GM19240 (cell line): Measurements from ENCODE around the gene MYO10.

Experiments
- DNase-seq: peaks from one replicate; pipeline ENCODE4 v3.0.0; 2011; ENCODE audit warnings: low spot score; ENCODE audit not compliant: insufficient read length

The MYO10 gene

GRCh38 chr5:16639206-16639605 lies 296.9 kb downstream of the MYO10 start:
- DNase-seq, result no peak

- DNase-seq, result no peak
These were observed 307.7 kb downstream of the MYO10 start for GRCh38 chr5:16628376-16628775.

- DNase-seq, result no peak
These were observed 309.3 kb downstream of the MYO10 start for GRCh38 chr5:16626696-16627264.

- no peak for DNase-seq
These were observed 311.0 kb downstream of the MYO10 start for GRCh38 chr5:16625096-16625495.

GRCh38 chr5:16619136-16619535 lies 317.0 kb downstream of the MYO10 start:
- DNase-seq, result no peak

- DNase-seq, result no peak
These were observed 317.8 kb downstream of the MYO10 start for GRCh38 chr5:16618138-16618897.

- DNase-seq, result no peak
These were observed 318.7 kb downstream of the MYO10 start for GRCh38 chr5:16617274-16617968.

- DNase-seq, result peak; percentile 21
These were observed 319.4 kb downstream of the MYO10 start, which contains the start of gene RETREG1 for GRCh38 chr5:16616536-16617273. TSS of gene RETREG1 (minus strand) at chr5:16616997. CDS start at chr5:16616971, 26 bp downstream.

- DNase-seq, result no peak
These were observed 320.1 kb downstream of the MYO10 start for GRCh38 chr5:16615741-16616535.

GRCh38 chr5:16612007-16612406 lies 324.1 kb downstream of the MYO10 start:
- no peak for DNase-seq
